MCF 10A (cell line): ENCODE results near the gene AFDN. TPM values are rescaled to one million over a fixed set of nuclear protein-coding genes. Genes with fewer than 3 reads are reported as not detected.

Source experiments
- BruUV-seq: library from RNA; stranded (reverse); fragments of 400-500 nt; replicated peaks from 2 replicates; lab custom pipeline; 2021; lab: Mats Ljungman, UMichigan
- CTCF ChIA-PET: fragments of 300-600 bp; sonication (Branson Sonifier 250); formaldehyde crosslinking; extraction: SDS; loops from one replicate; lab custom pipeline; 2021; ENCODE audit warnings: antibody characterized with exemption, inconsistent platforms; lab: Yijun Ruan, JAX
- POLR2A ChIA-PET: fragments of 300-600, 350-650 bp; sonication (Branson Sonifier 250); formaldehyde crosslinking; extraction: SDS; loops from one replicate; lab custom pipeline; 2020; ENCODE audit warnings: antibody characterized with exemption, inconsistent platforms; lab: Yijun Ruan, JAX
- DNase-seq: peaks from one replicate; pipeline ENCODE4 v3.0.0-alpha.2; 2018; ENCODE audit not compliant: unreplicated experiment
- H3K27ac Mint-ChIP-seq: one replicate; pipeline ENCODE4 v1.8.0; 2022; ENCODE audit warnings: mild to moderate bottlenecking, low read depth, mixed read lengths; ENCODE audit not compliant: unreplicated experiment
- H3K27me3 Mint-ChIP-seq: one replicate; pipeline ENCODE4 v1.8.0; 2022; ENCODE audit warnings: mixed read lengths; ENCODE audit not compliant: insufficient read depth, unreplicated experiment
- H3K36me3 Mint-ChIP-seq: one replicate; pipeline ENCODE4 v1.8.0; 2022; ENCODE audit warnings: mild to moderate bottlenecking, moderate library complexity, mixed read lengths; ENCODE audit not compliant: insufficient read depth, unreplicated experiment
- H3K4me1 Mint-ChIP-seq: one replicate; pipeline ENCODE4 v1.8.0; 2022; ENCODE audit warnings: mixed read lengths; ENCODE audit not compliant: insufficient read depth, unreplicated experiment
- H3K4me3 Mint-ChIP-seq: one replicate; pipeline ENCODE4 v1.8.0; 2022; ENCODE audit warnings: mild to moderate bottlenecking, moderate library complexity, mixed read lengths; ENCODE audit not compliant: unreplicated experiment
- H3K9me3 Mint-ChIP-seq: one replicate; pipeline ENCODE4 v1.8.0; 2022; ENCODE audit warnings: mixed read lengths; ENCODE audit not compliant: unreplicated experiment
- CTCF ChIP-seq: fragments of 200-600 bp; IDR thresholded peaks from one replicate; pipeline ENCODE4 v1.8.0; 2022; ENCODE audit warnings: antibody characterized with exemption, mild to moderate bottlenecking; ENCODE audit not compliant: unreplicated experiment
- intact Hi-C: fragments of 100-400 bp; cut with micrococcal nuclease; formaldehyde crosslinking; loops from 2 replicates; pipeline ENCODE4 v1.14.1; 2022
- total RNA-seq: library from RNA; stranded (reverse); gene quantifications from 2 replicates; pipeline ENCODE4 v1.2.3, GENCODE V29; 2022

AFDN gene
- total RNA-seq, 1 experiment from 2014 or later: 115 TPM

GRCh38 chr6:167882244-167882643 is 55.5 kb downstream of the AFDN start:
- Mint-ChIP-seq H3K36me3 (peaks cover 19% of the 10 kb centered on the region), H3K4me1 (no peaks in the 10 kb centered on the region), H3K27me3 (no peaks in the 10 kb centered on the region), H3K9me3 (no peaks in the 10 kb centered on the region), H3K4me3 (no peak overlapping the region), H3K27ac (no peak overlapping the region)
- TF ChIP-seq CTCF: no peak
- ChIA-PET POLR2A (interaction anchor here (1.8 kb wide), 1 partner anchor 10 kb away, joined by 5 read pairs; no protein-coding TSS in a partner anchor), CTCF (interaction anchor here (0.8 kb wide), 1 partner anchor 18 kb away, joined by 4 read pairs; no protein-coding TSS in a partner anchor)
- intact Hi-C loops: no loop called here
- no TSS peak for BruUV-seq
- no peak for DNase-seq

GRCh38 chr6:167888098-167888497 is 61.4 kb downstream of the AFDN start:
- TF ChIP-seq CTCF: no peak
- no peaks in the 10 kb centered on the region for H3K4me1 Mint-ChIP-seq
- no peak overlapping the region for H3K27ac Mint-ChIP-seq
- H3K9me3 Mint-ChIP-seq: no peaks in the 10 kb centered on the region
- no peaks in the 10 kb centered on the region for H3K27me3 Mint-ChIP-seq
- intact Hi-C loops: no loop called here
- ChIA-PET POLR2A (interaction anchor here (0.6 kb wide), 1 partner anchor 375 kb away, joined by 4 read pairs; no protein-coding TSS in a partner anchor), CTCF (no interaction called here)
- no peak for DNase-seq
- H3K36me3 Mint-ChIP-seq: peaks cover 17% of the 10 kb centered on the region
- H3K4me3 Mint-ChIP-seq: no peak overlapping the region
- no TSS peak for BruUV-seq

GRCh38 chr6:167892835-167893815 is 66.4 kb downstream of the AFDN start:
- Mint-ChIP-seq H3K4me1 (no peaks in the 10 kb centered on the region), H3K36me3 (peaks cover 35% of the 10 kb centered on the region), H3K4me3 (no peak overlapping the region), H3K27me3 (no peaks in the 10 kb centered on the region), H3K9me3 (no peaks in the 10 kb centered on the region), H3K27ac (no peak overlapping the region)
- no TSS peak for BruUV-seq
- no peak for TF ChIP-seq CTCF
- peak; percentile 74 for DNase-seq
- ChIA-PET CTCF (interaction anchor here (0.6 kb wide), 1 partner anchor 1586 kb away, joined by 3 read pairs; no protein-coding TSS in a partner anchor), POLR2A (interaction anchor here (0.6 to 2.2 kb wide), 7 partner anchors 13 to 65 kb away, joined by 3 to 10 read pairs (median 3); no protein-coding TSS in a partner anchor)
- intact Hi-C loops: loop anchor here (1.0 kb wide), 1 partner anchor 65 kb away; no protein-coding TSS in a partner anchor

GRCh38 chr6:167894965-167895364 is 68.3 kb downstream of the AFDN start:
- no peak overlapping the region for H3K4me3 Mint-ChIP-seq
- BruUV-seq: no TSS peak
- ChIA-PET CTCF (interaction anchor here (1.5 kb wide), 1 partner anchor 12 kb away, joined by 6 read pairs; no protein-coding TSS in a partner anchor), POLR2A (interaction anchor here (0.6 to 2.1 kb wide), 5 partner anchors 9 to 69 kb away, joined by 3 to 10 read pairs (median 3); no protein-coding TSS in a partner anchor)
- TF ChIP-seq CTCF: no peak
- peaks cover 32% of the 10 kb centered on the region for H3K36me3 Mint-ChIP-seq
- H3K27me3 Mint-ChIP-seq: no peaks in the 10 kb centered on the region
- no peak overlapping the region for H3K27ac Mint-ChIP-seq
- intact Hi-C loops: no loop called here
- peaks cover 6% of the 10 kb centered on the region for H3K4me1 Mint-ChIP-seq
- no peak for DNase-seq
- H3K9me3 Mint-ChIP-seq: no peaks in the 10 kb centered on the region
